ENCODE results near the gene YAE1. TPM values are rescaled to one million over a fixed set of nuclear protein-coding genes. Genes with fewer than 3 reads are reported as not detected.

Gene YAE1
- total and polyA plus RNA-seq, 2 of the 8 experiments (the other 6 are each of a cell fraction or from before 2014, with no cell fraction given) = 24.1 to 38.0 TPM

DNA sequence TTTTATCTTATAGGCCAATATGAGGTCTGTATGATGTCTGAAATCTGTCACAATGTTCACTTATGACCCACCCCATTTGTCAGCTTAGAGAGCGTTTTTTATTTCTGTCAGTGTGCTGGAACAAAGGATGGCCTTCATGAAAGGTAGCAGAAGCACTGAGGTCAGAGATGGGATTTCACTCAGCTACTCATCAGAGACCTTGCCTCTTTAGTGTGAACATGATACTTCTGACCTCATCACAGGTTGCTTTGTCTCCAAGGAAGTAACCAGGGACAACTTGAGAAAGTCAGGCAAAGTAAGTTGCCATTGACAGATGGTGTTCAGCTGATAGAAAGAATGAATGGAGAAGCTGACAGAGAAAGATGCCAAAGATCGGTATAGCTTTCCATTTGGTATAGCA lies 16.3 kb downstream of the YAE1 start (continued):
- no peak for TF ChIP-seq BCL11A (IDR thresholded peaks at IDR 0.05; ENCODE audit: low read depth in 2 of 2, low read length in 2 of 2)
